ENCODE measurements around the gene ZNF646. TPM values are rescaled to one million over a fixed set of nuclear protein-coding genes. Genes with fewer than 3 reads are reported as not detected.

The ZNF646 gene
- total and polyA plus RNA-seq, 2 of the 13 experiments (the other 11 are each of a cell fraction or from before 2014, with no cell fraction given): 3.4 to 10.9 TPM

GRCh38 chr16:31094424-31095120 is 20.4 kb downstream of the ZNF646 start, which contains the start of gene VKORC1 (continued):
- TF ChIP-seq, protein P1, sequence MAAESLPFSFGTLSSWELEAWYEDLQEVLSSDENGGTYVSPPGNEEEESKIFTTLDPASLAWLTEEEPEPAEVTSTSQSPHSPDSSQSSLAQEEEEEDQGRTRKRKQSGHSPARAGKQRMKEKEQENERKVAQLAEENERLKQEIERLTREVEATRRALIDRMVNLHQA (CRISPR knock-in tag; IDR thresholded peaks at IDR 0.05): no peak
- no peak for TF ChIP-seq ZSCAN5A (CRISPR knock-in tag; IDR thresholded peaks at IDR 0.05; ENCODE audit: borderline replicate concordance)
- TF ChIP-seq PHF21A (CRISPR knock-in tag; IDR thresholded peaks at IDR 0.05): peak; percentile 93
- TF ChIP-seq TCF7 (IDR thresholded peaks at IDR 0.05; ENCODE audit: low read depth): no peak
- peak; percentile 90 for TF ChIP-seq SSRP1 (CRISPR knock-in tag; IDR thresholded peaks at IDR 0.05)
- peak; percentile 30; the same call in 1 of the 2 replicates for TF ChIP-seq STAT5B (CRISPR knock-in tag; IDR thresholded peaks at IDR 0.05)
- peak; percentile 83; the same call in 1 of the 2 replicates for TF ChIP-seq CAMTA2 (CRISPR knock-in tag; IDR thresholded peaks at IDR 0.05; ENCODE audit: borderline replicate concordance)
- TF ChIP-seq ZNF619 (CRISPR knock-in tag; IDR thresholded peaks at IDR 0.05): no peak; the same call in 1 of the 2 replicates
- TF ChIP-seq AKNA (CRISPR knock-in tag; IDR thresholded peaks at IDR 0.05; ENCODE audit: borderline replicate concordance): no peak
- TF ChIP-seq ARID4A (CRISPR knock-in tag; IDR thresholded peaks at IDR 0.05; ENCODE audit: borderline replicate concordance): peak; percentile 93; the same call in 1 of the 2 replicates
- peak; percentile 95 for TF ChIP-seq HNF1B (CRISPR knock-in tag; IDR thresholded peaks at IDR 0.05)
- TF ChIP-seq TMF1 (CRISPR knock-in tag; IDR thresholded peaks at IDR 0.05; ENCODE audit: low read depth): no peak; the same call in none of the 2 replicates
